ENCODE data around the gene DVL1.

Gene DVL1

GRCh38 chr1:1310109-1310385 lies 39.2 kb downstream of the DVL1 start:
- no peak for DNase-seq (ENCODE audit: low read depth)

- no peak for DNase-seq (ENCODE audit: low read depth)
Measured at GRCh38 chr1:1309251-1310108, 39.7 kb downstream of the DVL1 start.

GRCh38 chr1:1308756-1309250 lies 40.4 kb downstream of the DVL1 start:
- no peak for DNase-seq (ENCODE audit: low read depth)

GRCh38 chr1:1307923-1308755 lies 41.1 kb downstream of the DVL1 start, which contains the start of the genes ACAP3 and PUSL1:
Gene ACAP3, minus strand, starts transcription at chr1:1307930. Its CDS starts 115 bp downstream, at chr1:1307815.
Gene PUSL1, plus strand, starts transcription at chr1:1308597. Its CDS starts 47 bp downstream, at chr1:1308644.
- peak; percentile 73 for DNase-seq (ENCODE audit: low read depth)

GRCh38 chr1:1307261-1307922 lies 41.8 kb downstream of the DVL1 start:
- no peak for DNase-seq (ENCODE audit: low read depth)

GRCh38 chr1:1306661-1307260 lies 42.5 kb downstream of the DVL1 start:
- no peak for DNase-seq (ENCODE audit: low read depth)

GRCh38 chr1:1306070-1306660 lies 43.1 kb downstream of the DVL1 start:
- no peak for DNase-seq (ENCODE audit: low read depth)

GRCh38 chr1:1305300-1306069 lies 43.7 kb downstream of the DVL1 start:
- DNase-seq (ENCODE audit: low read depth) = peak; percentile 61

- DNase-seq (ENCODE audit: low read depth) = no peak
Measured at GRCh38 chr1:1304331-1305299, 44.6 kb downstream of the DVL1 start.

GRCh38 chr1:1303736-1304135 lies 45.5 kb downstream of the DVL1 start:
- no peak for DNase-seq (ENCODE audit: low read depth)

GRCh38 chr1:1302951-1303509 lies 46.2 kb downstream of the DVL1 start:
- no peak for DNase-seq (ENCODE audit: low read depth)

- DNase-seq (ENCODE audit: low read depth) = no peak
Measured at GRCh38 chr1:1302006-1302430, 47.2 kb downstream of the DVL1 start.

- no peak for DNase-seq (ENCODE audit: low read depth)
Measured at GRCh38 chr1:1300352-1300739, 48.9 kb downstream of the DVL1 start.

- no peak for DNase-seq (ENCODE audit: low read depth)
Measured at GRCh38 chr1:1299686-1300351, 49.4 kb downstream of the DVL1 start.

- no peak for DNase-seq (ENCODE audit: low read depth)
Measured at GRCh38 chr1:1298861-1299685, 50.1 kb downstream of the DVL1 start.

- DNase-seq (ENCODE audit: low read depth) = no peak
Measured at GRCh38 chr1:1297802-1298424, 51.3 kb downstream of the DVL1 start.

Measured in stimulated activated CD8-positive, alpha-beta memory T cell treated with anti-CD3 and anti-CD28 coated beads, Interleukin-12 subunit alpha, Interleukin-12 subunit beta, amount 100 ng/mL, for 1 hour (primary cell).